HEK293 (cell line): Measurements from ENCODE around the gene BCAS3.

Source experiments
- CTCF ChIA-PET: fragments of 350-600 bp; formaldehyde crosslinking; extraction: SDS; loops from one replicate; lab custom pipeline; 2021; ENCODE audit warnings: antibody characterized with exemption; lab: Yijun Ruan, JAX
- POLR2A ChIA-PET: fragments of 300-600 bp; formaldehyde crosslinking; extraction: SDS; loops from one replicate; lab custom pipeline; 2020; ENCODE audit warnings: antibody characterized with exemption, inconsistent platforms; lab: Yijun Ruan, JAX
- H3K27ac ChIP-seq: fragments of 200-500 bp; sonication (Bioruptor generic); 2 replicates; pipeline ENCODE4 v1.5.1; 2014; ENCODE audit warnings: low read depth, low read length, control low read depth, inconsistent platforms; ENCODE audit errors: extremely low read depth
- H3K36me3 ChIP-seq, 2 experiments: fragments of 200-500 bp in 1 of 2; sonication (Bioruptor generic) in 1 of 2; 1 replicate in 1 of 2; 2 replicates in 1 of 2; pipeline ENCODE4 v1.5.1; 2014 to 2017; ENCODE audit warnings: inconsistent platforms in 2 of 2, low read length in 2 of 2; ENCODE audit not compliant: control insufficient read depth in 2 of 2, insufficient read depth in 1 of 2
- H3K4me1 ChIP-seq: fragments of 200-500 bp; sonication (Bioruptor generic); 2 replicates; pipeline ENCODE4 v1.5.1; 2014; ENCODE audit warnings: mild to moderate bottlenecking, low read length, inconsistent platforms; ENCODE audit not compliant: control insufficient read depth, insufficient read depth
- H3K4me3 ChIP-seq: 2 replicates; pipeline ENCODE4 v1.5.1; 2011; ENCODE audit warnings: low read depth, mild to moderate bottlenecking, control low read depth, low read length, moderate library complexity
- H3K9me3 ChIP-seq: fragments of 200-500 bp; sonication (Bioruptor generic); 2 replicates; pipeline ENCODE4 v1.5.1; 2014; ENCODE audit warnings: low read depth, low read length, inconsistent platforms; ENCODE audit not compliant: control insufficient read depth, insufficient read depth
- GLI2 ChIP-seq: fragments of 450-650 bp; formaldehyde crosslinking; IDR thresholded peaks from 2 replicates; pipeline ENCODE4; 2017; ENCODE audit warnings: missing biosample characterization, missing genetic modification characterization, low read depth, borderline replicate concordance
- HOXC10 ChIP-seq: sonication (generic); formaldehyde crosslinking; IDR thresholded peaks from 2 replicates; pipeline ENCODE4 v1.8.1; 2023; ENCODE audit warnings: mild to moderate bottlenecking, missing genetic modification reagents
- SP7 ChIP-seq: fragments of 450-650 bp; formaldehyde crosslinking; IDR thresholded peaks from 2 replicates; pipeline ENCODE4 v1.5.1; 2016; ENCODE audit warnings: missing biosample characterization, missing genetic modification characterization
- TCF7L2 ChIP-seq: IDR thresholded peaks from 2 replicates; pipeline ENCODE4 v1.6.1; 2011; ENCODE audit warnings: low read depth, mild to moderate bottlenecking, inconsistent platforms, low read length, moderate library complexity, borderline replicate concordance
- TRIM28 ChIP-seq: IDR thresholded peaks from 2 replicates; pipeline ENCODE4 v1.6.1; 2011; ENCODE audit warnings: low read length, control low read depth, borderline replicate concordance
- ZBTB21 ChIP-seq: fragments of 450-650 bp; formaldehyde crosslinking; IDR thresholded peaks from 2 replicates; pipeline ENCODE4 v1.5.1; 2017; ENCODE audit warnings: missing biosample characterization, missing genetic modification characterization
- ZNF133 ChIP-seq: fragments of 450-650 bp; formaldehyde crosslinking; IDR thresholded peaks from 2 replicates; pipeline ENCODE4 v1.5.1; 2016; ENCODE audit warnings: missing biosample characterization, missing genetic modification characterization
- ZNF138 ChIP-seq: fragments of 450-650 bp; formaldehyde crosslinking; IDR thresholded peaks from 2 replicates; pipeline ENCODE4 v1.5.1; 2016; ENCODE audit warnings: missing biosample characterization, missing genetic modification characterization, borderline replicate concordance
- ZNF140 ChIP-seq: fragments of 450-650 bp; formaldehyde crosslinking; IDR thresholded peaks from 2 replicates; pipeline ENCODE4 v1.5.1; 2016; ENCODE audit warnings: missing biosample characterization, missing genetic modification characterization
- ZNF16 ChIP-seq: fragments of 450-650 bp; formaldehyde crosslinking; IDR thresholded peaks from 2 replicates; pipeline ENCODE4 v1.5.1; 2016; ENCODE audit warnings: low read depth, missing biosample characterization, missing genetic modification characterization
- ZNF221 ChIP-seq: fragments of 450-650 bp; formaldehyde crosslinking; IDR thresholded peaks from 2 replicates; pipeline ENCODE4 v1.5.1; 2017; ENCODE audit warnings: missing biosample characterization, missing genetic modification characterization, borderline replicate concordance
- ZNF24 ChIP-seq: fragments of 450-650 bp; formaldehyde crosslinking; IDR thresholded peaks from 2 replicates; pipeline ENCODE4 v1.5.1; 2016; ENCODE audit warnings: missing biosample characterization, missing genetic modification characterization
- ZNF324 ChIP-seq: fragments of 450-650 bp; formaldehyde crosslinking; IDR thresholded peaks from 2 replicates; pipeline ENCODE4 v1.5.1; 2016; ENCODE audit warnings: missing biosample characterization, missing genetic modification characterization
- ZNF350 ChIP-seq: fragments of 450-650 bp; formaldehyde crosslinking; IDR thresholded peaks from 2 replicates; pipeline ENCODE4 v1.5.0; 2017; ENCODE audit warnings: missing biosample characterization, mild to moderate bottlenecking, missing genetic modification characterization
- ZNF558 ChIP-seq: fragments of 450-650 bp; formaldehyde crosslinking; IDR thresholded peaks from 2 replicates; pipeline ENCODE4 v1.5.1; 2016; ENCODE audit warnings: missing biosample characterization, missing genetic modification characterization
- ZXDB ChIP-seq: fragments of 450-650 bp; formaldehyde crosslinking; IDR thresholded peaks from 2 replicates; pipeline ENCODE4 v1.5.1; 2016; ENCODE audit warnings: missing biosample characterization, missing genetic modification characterization
- TF ChIP-seq, protein P1 (sequence below): fragments of 450-650 bp; formaldehyde crosslinking; IDR thresholded peaks from 2 replicates; pipeline ENCODE4 v1.5.1; 2016; ENCODE audit warnings: missing biosample characterization, missing genetic modification characterization, borderline replicate concordance

BCAS3 gene

DNA sequence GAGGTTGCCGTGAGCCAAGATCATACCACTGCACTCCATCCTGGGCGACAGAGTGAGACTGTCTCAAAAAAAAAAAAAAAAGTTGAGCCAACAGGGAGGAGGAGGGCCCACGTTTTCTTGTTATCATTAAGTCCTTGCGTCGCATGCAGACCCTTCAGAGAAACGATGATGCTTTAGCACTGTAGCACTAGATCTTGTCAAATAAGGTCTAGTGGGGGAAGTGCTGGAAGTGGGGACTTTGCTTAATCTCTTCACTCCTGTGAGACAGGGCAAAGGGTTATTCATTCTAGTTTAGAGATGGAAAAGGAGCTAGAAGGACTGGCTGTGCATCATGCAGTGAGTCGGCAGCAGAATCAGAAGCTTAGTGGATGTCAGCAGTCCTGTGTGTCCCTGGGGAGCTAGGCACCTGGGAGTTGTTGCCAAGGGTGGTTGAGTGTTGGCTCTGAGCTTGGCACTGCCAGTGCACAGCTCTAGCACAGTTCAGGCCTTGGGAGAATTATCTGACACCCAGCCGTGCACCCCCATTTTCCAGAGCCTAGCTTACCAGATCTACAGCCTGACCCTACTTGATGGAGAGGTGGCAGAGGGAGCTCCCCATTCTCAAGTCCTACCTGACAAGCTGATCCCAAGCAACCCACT, 688.5 kb downstream of the BCAS3 start:
- Histone ChIP-seq H3K27ac (no peak overlapping the region), H3K4me3 (no peak overlapping the region), H3K4me1 (no peaks in the 10 kb centered on the region), H3K36me3 (no peaks in the 10 kb centered on the region), H3K9me3 (no peaks in the 10 kb centered on the region)
- ChIA-PET POLR2A (interaction anchor here (0.6 to 1.2 kb wide), 2 partner anchors 9 to 497 kb away, joined by 3 read pairs; partner anchors contain the start of gene BRIP1), CTCF (interaction anchor here (0.7 kb wide), 1 partner anchor 17 kb away, joined by 5 read pairs; no protein-coding TSS in a partner anchor)
- TF ChIP-seq ZBTB21 (tag by site-specific recombination): no peak
- TF ChIP-seq GLI2 (tag by site-specific recombination): no peak
- no peak for TF ChIP-seq ZNF138 (tag by site-specific recombination)
- TF ChIP-seq ZNF558 (tag by site-specific recombination): no peak
- no peak for TF ChIP-seq ZNF16 (tag by site-specific recombination)
- no peak for TF ChIP-seq ZNF24 (tag by site-specific recombination)
- TF ChIP-seq, protein P1, sequence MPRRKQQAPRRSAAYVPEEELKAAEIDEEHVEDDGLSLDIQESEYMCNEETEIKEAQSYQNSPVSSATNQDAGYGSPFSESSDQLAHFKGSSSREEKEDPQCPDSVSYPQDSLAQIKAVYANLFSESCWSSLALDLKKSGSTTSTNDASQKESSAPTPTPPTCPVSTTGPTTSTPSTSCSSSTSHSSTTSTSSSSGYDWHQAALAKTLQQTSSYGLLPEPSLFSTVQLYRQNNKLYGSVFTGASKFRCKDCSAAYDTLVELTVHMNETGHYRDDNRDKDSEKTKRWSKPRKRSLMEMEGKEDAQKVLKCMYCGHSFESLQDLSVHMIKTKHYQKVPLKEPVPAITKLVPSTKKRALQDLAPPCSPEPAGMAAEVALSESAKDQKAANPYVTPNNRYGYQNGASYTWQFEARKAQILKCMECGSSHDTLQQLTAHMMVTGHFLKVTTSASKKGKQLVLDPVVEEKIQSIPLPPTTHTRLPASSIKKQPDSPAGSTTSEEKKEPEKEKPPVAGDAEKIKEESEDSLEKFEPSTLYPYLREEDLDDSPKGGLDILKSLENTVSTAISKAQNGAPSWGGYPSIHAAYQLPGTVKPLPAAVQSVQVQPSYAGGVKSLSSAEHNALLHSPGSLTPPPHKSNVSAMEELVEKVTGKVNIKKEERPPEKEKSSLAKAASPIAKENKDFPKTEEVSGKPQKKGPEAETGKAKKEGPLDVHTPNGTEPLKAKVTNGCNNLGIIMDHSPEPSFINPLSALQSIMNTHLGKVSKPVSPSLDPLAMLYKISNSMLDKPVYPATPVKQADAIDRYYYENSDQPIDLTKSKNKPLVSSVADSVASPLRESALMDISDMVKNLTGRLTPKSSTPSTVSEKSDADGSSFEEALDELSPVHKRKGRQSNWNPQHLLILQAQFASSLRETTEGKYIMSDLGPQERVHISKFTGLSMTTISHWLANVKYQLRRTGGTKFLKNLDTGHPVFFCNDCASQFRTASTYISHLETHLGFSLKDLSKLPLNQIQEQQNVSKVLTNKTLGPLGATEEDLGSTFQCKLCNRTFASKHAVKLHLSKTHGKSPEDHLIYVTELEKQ (tag by site-specific recombination): no peak
- TF ChIP-seq ZXDB: no peak
- no peak for TF ChIP-seq ZNF324
- no peak for TF ChIP-seq ZNF350 (tag by site-specific recombination)
- no peak for TF ChIP-seq SP7 (tag by site-specific recombination)
- no peak for TF ChIP-seq ZNF140 (tag by site-specific recombination)
- no peak for TF ChIP-seq ZNF133 (tag by site-specific recombination)
- no peak for TF ChIP-seq HOXC10 (CRISPR knock-in tag)

DNA sequence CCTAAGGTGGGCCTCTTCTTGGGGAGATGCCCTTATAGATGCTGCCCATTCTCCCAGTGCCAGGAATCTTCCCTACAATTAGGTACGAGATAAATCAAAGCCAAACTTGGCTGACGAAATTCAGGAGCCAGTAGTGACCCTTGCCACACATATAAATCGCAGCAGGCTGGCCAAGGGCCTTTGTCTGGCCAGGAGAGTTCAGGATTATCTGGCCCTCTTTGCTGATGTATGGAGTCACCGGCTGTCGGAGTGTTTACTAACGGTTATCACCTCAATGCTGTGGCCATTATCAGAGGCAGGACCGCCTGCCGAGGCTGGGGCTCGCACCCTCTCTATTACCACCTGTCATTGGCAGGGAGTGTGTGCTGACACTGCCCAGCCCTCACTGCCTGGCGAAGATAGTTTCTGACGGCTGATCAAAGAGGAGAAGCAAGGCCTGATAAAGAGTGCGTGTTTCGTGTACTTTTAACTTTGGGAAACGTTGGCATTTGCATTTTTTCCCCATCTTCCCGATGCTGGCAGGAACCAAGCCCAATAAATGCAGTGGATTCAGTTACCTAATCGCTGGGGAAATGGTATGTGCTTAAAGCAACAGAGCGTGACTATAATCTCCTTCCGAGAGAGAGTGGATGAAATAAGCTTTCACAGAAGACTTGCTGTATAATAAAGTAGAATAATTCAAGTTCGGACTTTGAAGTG, 689.2 kb downstream of the BCAS3 start:
- Histone ChIP-seq H3K36me3 (no peaks in the 10 kb centered on the region), H3K4me1 (no peaks in the 10 kb centered on the region), H3K9me3 (no peaks in the 10 kb centered on the region), H3K4me3 (no peak overlapping the region), H3K27ac (no peak overlapping the region)
- CTCF ChIA-PET: interaction anchor here (0.9 kb wide), 1 partner anchor 23 kb away, joined by 3 read pairs; no protein-coding TSS in a partner anchor
- POLR2A ChIA-PET: interaction anchor here (0.6 to 1.2 kb wide), 2 partner anchors 10 to 496 kb away, joined by 3 read pairs; partner anchors contain the start of gene BRIP1
- TF ChIP-seq TRIM28 (peak; percentile 63; the same call in 1 of the 2 replicates), ZNF221 (tag by site-specific recombination) (no peak), TCF7L2 (peak; percentile 33; the same call in 1 of the 2 replicates)
